GM12872 (cell line): ENCODE measurements around the gene PRSS16.

Experiments
- TF ChIP-seq, protein P1 (sequence below): IDR thresholded peaks from 3 replicates; pipeline ENCODE4 v1.5.1; 2011; ENCODE audit warnings: low read depth, mild to moderate bottlenecking, low read length, moderate library complexity; ENCODE audit not compliant: insufficient read depth

PRSS16 gene

DNA sequence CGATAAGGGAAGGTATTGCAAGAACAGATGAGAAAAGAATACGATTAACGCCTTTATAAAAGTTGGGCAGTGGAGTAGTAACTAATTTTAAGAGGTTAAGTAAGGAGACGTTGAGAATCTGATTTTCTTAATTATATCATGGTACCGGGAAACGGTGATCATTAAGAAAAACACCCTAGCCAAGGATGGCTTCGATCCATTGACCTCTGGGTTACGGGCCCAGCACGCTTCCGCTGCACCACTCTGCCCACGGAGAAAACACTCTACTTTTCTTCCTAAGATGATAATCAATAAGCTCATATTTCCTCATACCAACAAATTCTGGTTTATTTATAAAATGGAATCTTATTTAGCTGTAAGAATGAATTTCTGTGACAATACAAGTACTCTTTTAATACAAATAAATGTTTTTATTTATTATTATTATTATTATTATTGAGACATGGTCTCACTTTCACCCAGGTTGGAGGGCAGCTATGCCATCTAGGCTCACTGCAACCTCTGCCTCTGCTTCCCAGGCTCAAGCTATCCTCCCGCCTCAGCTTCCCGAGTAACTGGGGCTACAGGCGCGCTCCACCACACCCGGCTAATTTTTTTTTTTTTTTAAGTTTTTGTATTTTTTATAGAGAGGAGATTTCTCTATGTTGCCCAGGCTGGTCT, 56.2 kb downstream of the PRSS16 start:
- TF ChIP-seq, protein P1, sequence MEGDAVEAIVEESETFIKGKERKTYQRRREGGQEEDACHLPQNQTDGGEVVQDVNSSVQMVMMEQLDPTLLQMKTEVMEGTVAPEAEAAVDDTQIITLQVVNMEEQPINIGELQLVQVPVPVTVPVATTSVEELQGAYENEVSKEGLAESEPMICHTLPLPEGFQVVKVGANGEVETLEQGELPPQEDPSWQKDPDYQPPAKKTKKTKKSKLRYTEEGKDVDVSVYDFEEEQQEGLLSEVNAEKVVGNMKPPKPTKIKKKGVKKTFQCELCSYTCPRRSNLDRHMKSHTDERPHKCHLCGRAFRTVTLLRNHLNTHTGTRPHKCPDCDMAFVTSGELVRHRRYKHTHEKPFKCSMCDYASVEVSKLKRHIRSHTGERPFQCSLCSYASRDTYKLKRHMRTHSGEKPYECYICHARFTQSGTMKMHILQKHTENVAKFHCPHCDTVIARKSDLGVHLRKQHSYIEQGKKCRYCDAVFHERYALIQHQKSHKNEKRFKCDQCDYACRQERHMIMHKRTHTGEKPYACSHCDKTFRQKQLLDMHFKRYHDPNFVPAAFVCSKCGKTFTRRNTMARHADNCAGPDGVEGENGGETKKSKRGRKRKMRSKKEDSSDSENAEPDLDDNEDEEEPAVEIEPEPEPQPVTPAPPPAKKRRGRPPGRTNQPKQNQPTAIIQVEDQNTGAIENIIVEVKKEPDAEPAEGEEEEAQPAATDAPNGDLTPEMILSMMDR, result no peak
